SK-N-MC (cell line): ENCODE data around the gene RICTOR.

Experiments used
- EZH2 ChIP-seq: fragments of 200-600 bp; sonication (generic); IDR thresholded peaks from one replicate; pipeline ENCODE4 v1.6.1; 2017; ENCODE audit warnings: antibody characterized with exemption
- FOXP2 ChIP-seq: optimal IDR thresholded peaks from 2 replicates; pipeline ENCODE3; 2011; ENCODE audit warnings: mild to moderate bottlenecking, moderate library complexity; ENCODE audit not compliant: insufficient read depth; ENCODE audit errors: extremely low read length, control extremely low read depth
- POLR2AphosphoS5 ChIP-seq: IDR thresholded peaks from 2 replicates; pipeline ENCODE4 v1.6.1; 2012; ENCODE audit warnings: mild to moderate bottlenecking, low read depth, low read length, borderline replicate concordance

- TF ChIP-seq EZH2 (no peak), FOXP2 (no peak), POLR2AphosphoS5 (no peak)
Observed at GRCh38 chr5:38938424-38938823, 135.8 kb downstream of the RICTOR start.
